Endodermal cell (in vitro differentiated cells): ENCODE measurements around the gene MARF1. TPM values are rescaled to one million over a fixed set of nuclear protein-coding genes. Genes with fewer than 3 reads are reported as not detected.

Experiments
- DNase-seq: peaks from one replicate; pipeline ENCODE4 v3.0.0-alpha.2; 2017
- H3K27ac ChIP-seq: 2 replicates; pipeline ENCODE4 v1.5.1; 2013; ENCODE audit warnings: mild to moderate bottlenecking, low read depth, low read length, moderate library complexity
- H3K27me3 ChIP-seq: 2 replicates; pipeline ENCODE4 v1.6.1; 2013; ENCODE audit warnings: mild to moderate bottlenecking, low read length, moderate library complexity; ENCODE audit not compliant: insufficient read depth, control insufficient read depth, poor library complexity, severe bottlenecking
- H3K36me3 ChIP-seq: 2 replicates; pipeline ENCODE4 v1.7.0; 2013; ENCODE audit warnings: mild to moderate bottlenecking, low read length, moderate library complexity; ENCODE audit not compliant: control insufficient read depth, insufficient read depth
- H3K4me1 ChIP-seq: one replicate; pipeline ENCODE4 v1.7.0; 2013; ENCODE audit warnings: low read length; ENCODE audit not compliant: control insufficient read depth, insufficient read depth
- H3K4me3 ChIP-seq: 2 replicates; pipeline ENCODE4 v1.5.1; 2013; ENCODE audit warnings: mild to moderate bottlenecking, low read length, moderate library complexity
- H3K9ac ChIP-seq: 2 replicates; pipeline ENCODE4 v1.6.1; 2013; ENCODE audit warnings: mild to moderate bottlenecking, low read length, moderate library complexity; ENCODE audit not compliant: poor library complexity, severe bottlenecking; ENCODE audit errors: extremely low read depth
- H3K9me3 ChIP-seq: 2 replicates; pipeline ENCODE4 v1.6.1; 2013; ENCODE audit warnings: mild to moderate bottlenecking, low read length, moderate library complexity; ENCODE audit not compliant: control insufficient read depth
- H3K27ac Mint-ChIP-seq: 2 replicates; pipeline ENCODE4 v1.8.0; 2020; ENCODE audit warnings: mixed read lengths
- H3K27me3 Mint-ChIP-seq: 2 replicates; pipeline ENCODE4 v1.8.0; 2021; ENCODE audit warnings: mild to moderate bottlenecking, mixed read lengths; ENCODE audit not compliant: insufficient read depth
- H3K36me3 Mint-ChIP-seq: 2 replicates; pipeline ENCODE4 v1.8.0; 2020; ENCODE audit warnings: low read depth, mixed read lengths
- H3K4me1 Mint-ChIP-seq: 2 replicates; pipeline ENCODE4 v1.8.0; 2020; ENCODE audit warnings: mixed read lengths
- H3K4me3 Mint-ChIP-seq: 2 replicates; pipeline ENCODE4 v1.8.0; 2020; ENCODE audit warnings: mild to moderate bottlenecking, moderate library complexity, mixed read lengths
- H3K9me3 Mint-ChIP-seq: 2 replicates; pipeline ENCODE4 v1.8.0; 2020; ENCODE audit warnings: mild to moderate bottlenecking, mixed read lengths
- CTCF ChIP-seq: fragments of 200-600 bp; sonication (generic); conservative IDR thresholded peaks from 2 replicates; pipeline ENCODE4 v1.5.0; 2021; ENCODE audit warnings: antibody characterized with exemption, mild to moderate bottlenecking
- WGBS, 2 experiments: methylation state at CpG; one replicate each; pipeline versions ENCODE4 v1.1.5 to v1.1.7; 2013; ENCODE audit warnings: missing lambda C conversion rate in 2 of 2, mixed read lengths in 1 of 2; ENCODE audit not compliant: insufficient coverage in 1 of 2, insufficient read length in 1 of 2; 5-methylcytosine and 5-hydroxymethylcytosine counted together
- total RNA-seq, 2 donors: library from RNA; stranded (reverse); fragmentation: NEBNext Ultra II Directional in 1 of 2; extraction: Animal tissue kit (Norgen Biotek cat#: 25700) in 1 of 2; gene quantifications; 2 replicates in 1 of 2; 3 replicates in 1 of 2; pipeline ENCODE4 v1.2.1, GENCODE V29; 2021

MARF1 gene
- total RNA-seq, 2 donors from 2014 or later, result 39.3 to 39.6 TPM

- no peak overlapping the region for H3K4me3 ChIP-seq
- no peak overlapping the region for H3K9ac ChIP-seq
- no peaks in the 10 kb centered on the region for H3K27me3 ChIP-seq
- H3K36me3 ChIP-seq, result peaks cover 78% of the 10 kb centered on the region
- no peak for TF ChIP-seq CTCF
- H3K4me3 Mint-ChIP-seq, result no peak overlapping the region
- DNase-seq, result no peak
- H3K4me1 Mint-ChIP-seq, result no peaks in the 10 kb centered on the region
- peaks cover 78% of the 10 kb centered on the region for H3K36me3 Mint-ChIP-seq
- no peaks in the 10 kb centered on the region for H3K9me3 Mint-ChIP-seq
- H3K27ac ChIP-seq, result no peak overlapping the region
- H3K27me3 Mint-ChIP-seq, result no peaks in the 10 kb centered on the region
- no peak overlapping the region for H3K27ac Mint-ChIP-seq
- H3K4me1 ChIP-seq, result no peaks in the 10 kb centered on the region
- H3K9me3 ChIP-seq, result no peaks in the 10 kb centered on the region
- 96 to 100% methylated on average over 4 of the region's 4 CpGs for WGBS, 2 experiments
These were observed 26.9 kb downstream of the MARF1 start for GRCh38 chr16:15616012-15616411.

- 88 to 93% methylated on average over 1 to 4 of the region's 4 CpGs for WGBS, 2 experiments
- no peaks in the 10 kb centered on the region for H3K9me3 ChIP-seq
- H3K4me3 Mint-ChIP-seq, result no peak overlapping the region
- DNase-seq, result no peak
- H3K36me3 ChIP-seq, result peaks cover 81% of the 10 kb centered on the region
- no peaks in the 10 kb centered on the region for H3K4me1 Mint-ChIP-seq
- H3K27me3 ChIP-seq, result no peaks in the 10 kb centered on the region
- no peak for TF ChIP-seq CTCF
- H3K36me3 Mint-ChIP-seq, result peaks cover 77% of the 10 kb centered on the region
- no peaks in the 10 kb centered on the region for H3K4me1 ChIP-seq
- no peaks in the 10 kb centered on the region for H3K9me3 Mint-ChIP-seq
- no peak overlapping the region for H3K27ac ChIP-seq
- H3K4me3 ChIP-seq, result no peak overlapping the region
- no peak overlapping the region for H3K9ac ChIP-seq
- no peaks in the 10 kb centered on the region for H3K27me3 Mint-ChIP-seq
- no peak overlapping the region for H3K27ac Mint-ChIP-seq
These were observed 29.3 kb downstream of the MARF1 start for GRCh38 chr16:15613676-15614075.

GRCh38 chr16:15611610-15612009 is 31.3 kb downstream of the MARF1 start:
- Histone ChIP-seq H3K27me3 (no peaks in the 10 kb centered on the region), H3K27ac (no peak overlapping the region), H3K4me3 (no peak overlapping the region), H3K36me3 (peaks cover 77% of the 10 kb centered on the region), H3K9me3 (no peaks in the 10 kb centered on the region), H3K4me1 (no peaks in the 10 kb centered on the region), H3K9ac (no peak overlapping the region)
- H3K9me3 Mint-ChIP-seq, result no peaks in the 10 kb centered on the region
- peaks cover 75% of the 10 kb centered on the region for H3K36me3 Mint-ChIP-seq
- WGBS, 2 experiments, result 91 to 93% methylated on average over 5 to 7 of the region's 7 CpGs
- H3K4me3 Mint-ChIP-seq, result no peak overlapping the region
- no peak for DNase-seq
- TF ChIP-seq CTCF, result no peak
- no peak overlapping the region for H3K27ac Mint-ChIP-seq
- no peaks in the 10 kb centered on the region for H3K4me1 Mint-ChIP-seq
- H3K27me3 Mint-ChIP-seq, result no peaks in the 10 kb centered on the region
